ENCODE data around the gene SLC12A6.

DNA sequence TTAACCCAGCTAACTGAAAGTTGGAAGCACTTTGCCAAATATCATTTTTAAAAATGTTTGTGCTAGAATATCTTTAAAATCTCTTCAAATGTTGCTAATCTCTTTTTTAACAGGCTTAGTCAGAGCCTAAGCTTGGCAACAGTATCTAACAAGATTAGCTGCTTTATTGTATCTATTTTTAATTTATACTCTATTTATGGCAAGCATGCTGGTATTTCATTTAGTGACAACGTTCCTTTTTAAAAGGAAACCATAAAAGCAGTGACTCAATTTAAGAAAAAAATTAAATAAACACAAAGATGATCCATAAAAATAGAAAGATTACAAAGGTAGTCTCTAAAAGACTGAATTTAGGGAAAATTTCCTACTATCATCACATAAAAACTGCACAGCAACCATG lies 40.5 kb downstream of the SLC12A6 start:
- TF ChIP-seq POLR2A (IDR thresholded peaks at IDR 0.05), result no peak
- TF ChIP-seq, protein P1, sequence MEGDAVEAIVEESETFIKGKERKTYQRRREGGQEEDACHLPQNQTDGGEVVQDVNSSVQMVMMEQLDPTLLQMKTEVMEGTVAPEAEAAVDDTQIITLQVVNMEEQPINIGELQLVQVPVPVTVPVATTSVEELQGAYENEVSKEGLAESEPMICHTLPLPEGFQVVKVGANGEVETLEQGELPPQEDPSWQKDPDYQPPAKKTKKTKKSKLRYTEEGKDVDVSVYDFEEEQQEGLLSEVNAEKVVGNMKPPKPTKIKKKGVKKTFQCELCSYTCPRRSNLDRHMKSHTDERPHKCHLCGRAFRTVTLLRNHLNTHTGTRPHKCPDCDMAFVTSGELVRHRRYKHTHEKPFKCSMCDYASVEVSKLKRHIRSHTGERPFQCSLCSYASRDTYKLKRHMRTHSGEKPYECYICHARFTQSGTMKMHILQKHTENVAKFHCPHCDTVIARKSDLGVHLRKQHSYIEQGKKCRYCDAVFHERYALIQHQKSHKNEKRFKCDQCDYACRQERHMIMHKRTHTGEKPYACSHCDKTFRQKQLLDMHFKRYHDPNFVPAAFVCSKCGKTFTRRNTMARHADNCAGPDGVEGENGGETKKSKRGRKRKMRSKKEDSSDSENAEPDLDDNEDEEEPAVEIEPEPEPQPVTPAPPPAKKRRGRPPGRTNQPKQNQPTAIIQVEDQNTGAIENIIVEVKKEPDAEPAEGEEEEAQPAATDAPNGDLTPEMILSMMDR (IDR thresholded peaks at IDR 0.05), result no peak
